Hematopoietic multipotent progenitor cell treated with erythropoietin and hydrocortisone succinate and interleukin-3 and kit ligand, for 15 days (in vitro differentiated cells): Measurements from ENCODE around the gene PRDX5.

Experiments
- DNase-seq: peaks from one replicate; pipeline ENCODE4 v3.0.0-alpha.2; 2015; ENCODE audit warnings: low spot score

The PRDX5 gene

GRCh38 chr11:64317961-64318765 lies at the start of gene PRDX5:
Gene PRDX5 (plus strand): TSS chr11:64318121. CDS start chr11:64318216, 95 bp downstream.
- DNase-seq, result peak; percentile 99

- DNase-seq, result peak; percentile 29
These were observed 48.9 kb upstream of the PRDX5 start for GRCh38 chr11:64268893-64269539.

- peak; percentile 98 for DNase-seq
These were observed 48.2 kb upstream of the PRDX5 start for GRCh38 chr11:64269540-64270220.

GRCh38 chr11:64275031-64275800 lies 42.7 kb upstream of the PRDX5 start:
- no peak for DNase-seq

- no peak for DNase-seq
These were observed 42.1 kb upstream of the PRDX5 start for GRCh38 chr11:64275841-64276240.

GRCh38 chr11:64276653-64277431 lies 41.1 kb upstream of the PRDX5 start:
- DNase-seq, result peak; percentile 78

GRCh38 chr11:64278576-64279190 lies 39.2 kb upstream of the PRDX5 start:
- no peak for DNase-seq

GRCh38 chr11:64281957-64282770 lies 35.8 kb upstream of the PRDX5 start:
- DNase-seq, result no peak

GRCh38 chr11:64283092-64283491 lies 34.8 kb upstream of the PRDX5 start:
- no peak for DNase-seq

- peak; percentile 94 for DNase-seq
These were observed 33.6 kb upstream of the PRDX5 start, which contains the start of gene BAD for GRCh38 chr11:64284048-64284961. Gene BAD (minus strand): TSS chr11:64284665. CDS start chr11:64284368, 297 bp downstream.

- peak; percentile 90 for DNase-seq
These were observed 32.7 kb upstream of the PRDX5 start, which contains the start of gene GPR137 for GRCh38 chr11:64284962-64285884. Gene GPR137 (plus strand): TSS chr11:64285848. CDS start chr11:64286525, 677 bp downstream.

- DNase-seq, result peak; percentile 72
These were observed 31.8 kb upstream of the PRDX5 start for GRCh38 chr11:64285885-64286800.

GRCh38 chr11:64286801-64287159 lies 31.1 kb upstream of the PRDX5 start:
- DNase-seq, result no peak

- DNase-seq, result no peak
These were observed 30.1 kb upstream of the PRDX5 start for GRCh38 chr11:64287676-64288352.

GRCh38 chr11:64288353-64288750 lies 29.6 kb upstream of the PRDX5 start:
- no peak for DNase-seq

- no peak for DNase-seq
These were observed 28.8 kb upstream of the PRDX5 start for GRCh38 chr11:64289002-64289564.
